Subcutaneous adipose tissue (tissue), 4 donors: ENCODE data around the gene C6orf15. TPM values are rescaled to one million over a fixed set of nuclear protein-coding genes. Genes with fewer than 3 reads are reported as not detected.

Experiments used
- total RNA-seq, 4 donors: library from RNA; depleted of rRNA; stranded (reverse); fragments of >200 nt; gene quantifications; one replicate each; pipeline ENCODE4 v1.1.0, GENCODE V29; 2016
- TF ChIP-seq, protein P1 (sequence below): fragments of 450-650 bp; IDR thresholded peaks from one replicate; pipeline ENCODE4 v1.5.1; 2016; ENCODE audit warnings: low read depth, mild to moderate bottlenecking, control low read depth, antibody characterized with exemption, moderate library complexity

The C6orf15 gene
- total RNA-seq, 4 donors from 2014 or later = not detected

DNA sequence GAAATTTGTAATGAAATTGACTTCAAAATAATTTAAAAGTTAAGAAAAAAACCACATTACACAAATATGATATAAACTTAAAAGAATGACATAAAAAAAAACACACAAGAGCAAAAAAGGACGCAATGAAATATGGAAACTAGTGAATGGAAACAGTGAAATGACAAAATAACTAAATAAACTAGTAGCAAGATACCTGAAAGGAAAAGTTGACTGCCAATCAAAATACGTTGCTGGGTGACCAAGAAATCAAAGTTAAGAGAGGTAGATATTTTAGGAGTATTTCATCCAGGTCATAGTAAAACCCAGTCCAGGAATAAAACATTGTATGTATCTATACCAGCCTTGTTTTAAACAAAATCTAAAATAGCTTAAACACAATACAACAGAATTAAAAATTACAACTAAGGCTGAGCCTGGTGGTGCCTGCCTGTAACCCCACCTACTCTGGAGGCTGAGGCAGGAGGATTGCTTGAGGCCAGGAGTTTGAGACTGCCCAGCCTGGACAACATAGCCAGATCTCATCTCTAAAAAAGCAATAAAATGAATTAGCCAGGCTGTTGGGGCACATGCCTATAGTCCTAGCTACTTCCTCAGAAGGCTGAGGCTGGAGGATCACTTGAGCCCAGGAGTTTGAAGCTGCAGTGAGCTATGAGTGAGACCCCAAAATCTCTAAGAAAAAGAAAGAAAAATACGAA lies 22.0 kb downstream of the C6orf15 start:
- TF ChIP-seq, protein P1, sequence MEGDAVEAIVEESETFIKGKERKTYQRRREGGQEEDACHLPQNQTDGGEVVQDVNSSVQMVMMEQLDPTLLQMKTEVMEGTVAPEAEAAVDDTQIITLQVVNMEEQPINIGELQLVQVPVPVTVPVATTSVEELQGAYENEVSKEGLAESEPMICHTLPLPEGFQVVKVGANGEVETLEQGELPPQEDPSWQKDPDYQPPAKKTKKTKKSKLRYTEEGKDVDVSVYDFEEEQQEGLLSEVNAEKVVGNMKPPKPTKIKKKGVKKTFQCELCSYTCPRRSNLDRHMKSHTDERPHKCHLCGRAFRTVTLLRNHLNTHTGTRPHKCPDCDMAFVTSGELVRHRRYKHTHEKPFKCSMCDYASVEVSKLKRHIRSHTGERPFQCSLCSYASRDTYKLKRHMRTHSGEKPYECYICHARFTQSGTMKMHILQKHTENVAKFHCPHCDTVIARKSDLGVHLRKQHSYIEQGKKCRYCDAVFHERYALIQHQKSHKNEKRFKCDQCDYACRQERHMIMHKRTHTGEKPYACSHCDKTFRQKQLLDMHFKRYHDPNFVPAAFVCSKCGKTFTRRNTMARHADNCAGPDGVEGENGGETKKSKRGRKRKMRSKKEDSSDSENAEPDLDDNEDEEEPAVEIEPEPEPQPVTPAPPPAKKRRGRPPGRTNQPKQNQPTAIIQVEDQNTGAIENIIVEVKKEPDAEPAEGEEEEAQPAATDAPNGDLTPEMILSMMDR = no peak

DNA sequence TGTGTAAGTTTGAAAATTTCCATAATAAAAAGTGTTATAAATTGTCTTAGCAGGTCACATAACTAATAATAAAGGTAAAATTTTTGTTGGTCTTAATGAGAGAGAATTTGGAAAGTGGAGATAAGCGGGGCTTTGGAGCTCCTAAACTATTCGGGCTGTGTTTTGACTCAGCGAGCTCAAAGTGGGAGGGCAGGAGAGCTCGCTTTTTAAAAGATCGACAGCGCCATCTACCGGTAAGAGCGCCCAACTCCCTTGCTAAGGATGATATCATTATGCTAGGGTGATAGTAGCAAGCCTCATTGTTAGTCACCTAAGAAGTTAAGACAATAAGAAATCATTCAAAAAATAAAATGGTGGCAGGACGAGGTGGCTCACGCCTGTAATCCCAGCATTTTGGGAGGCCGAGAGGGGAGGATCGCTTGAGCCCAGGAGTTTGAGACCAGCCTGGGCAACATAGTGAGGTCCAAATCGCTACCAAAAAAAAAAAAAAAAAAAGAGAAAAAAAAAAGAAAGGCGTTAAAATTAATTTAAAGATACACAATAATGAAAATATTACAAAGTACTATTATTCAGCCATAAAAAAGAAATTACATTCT lies 24.8 kb downstream of the C6orf15 start:
- TF ChIP-seq, protein P1 = no peak

DNA sequence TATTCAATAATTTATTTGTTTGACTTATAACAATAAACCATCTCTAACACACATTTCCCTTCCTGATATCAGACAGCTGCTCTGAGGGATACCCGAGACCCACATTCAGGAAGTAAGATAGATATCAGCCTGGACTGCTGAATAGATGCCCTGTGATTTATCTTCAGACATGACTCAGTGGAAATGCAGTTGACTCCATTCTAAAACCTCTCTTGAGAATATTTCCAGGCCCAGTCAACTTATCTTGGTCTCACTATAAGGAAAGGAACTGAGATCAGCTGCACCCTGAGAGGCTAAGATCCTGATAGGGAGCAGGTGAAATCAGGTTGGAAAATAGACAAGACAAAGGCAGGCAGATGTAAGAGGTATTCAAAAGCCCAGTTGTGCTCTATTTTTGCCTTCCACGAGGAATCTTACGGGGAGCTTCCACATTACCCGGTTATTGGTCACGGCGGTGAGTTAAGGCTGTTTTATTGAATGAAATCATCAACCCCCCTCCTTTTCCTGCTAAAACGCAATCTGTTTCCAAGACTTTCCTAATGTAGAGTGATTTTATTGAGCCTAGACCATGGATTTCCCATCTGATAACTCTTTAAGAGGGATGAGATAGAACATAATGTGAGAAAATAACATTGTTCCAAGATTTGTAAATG lies 25.5 kb downstream of the C6orf15 start:
- TF ChIP-seq, protein P1 = no peak

DNA sequence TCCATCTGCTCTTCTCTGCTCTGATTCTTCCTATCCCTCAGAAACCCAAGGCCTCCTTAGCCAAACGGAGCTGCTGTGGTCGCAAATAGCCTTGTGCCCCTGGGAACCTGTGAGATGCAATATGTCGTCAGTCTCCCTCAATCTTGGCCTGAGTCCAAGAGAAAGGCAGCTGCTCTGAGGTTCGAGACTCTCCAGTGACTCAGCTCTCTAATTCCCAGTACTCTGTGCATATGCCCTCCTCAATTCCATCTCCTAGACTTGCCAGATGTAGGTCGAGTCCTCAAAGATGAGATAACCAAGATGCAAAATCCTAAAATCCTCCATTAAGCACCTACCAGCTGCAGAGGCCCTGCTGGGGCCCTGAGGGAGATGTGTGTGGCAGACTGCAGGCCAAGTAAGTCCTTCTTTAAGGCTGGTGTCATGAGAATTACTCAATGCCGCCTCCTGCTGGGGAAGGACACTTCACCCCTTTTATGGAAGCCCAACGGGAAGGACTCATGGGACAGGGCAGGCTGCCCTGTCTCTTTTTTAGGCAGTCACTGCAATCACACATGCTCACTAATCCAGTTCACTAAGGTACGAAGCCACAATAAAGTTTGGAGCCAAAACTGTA lies 28.5 kb downstream of the C6orf15 start:
- TF ChIP-seq, protein P1 = no peak

DNA sequence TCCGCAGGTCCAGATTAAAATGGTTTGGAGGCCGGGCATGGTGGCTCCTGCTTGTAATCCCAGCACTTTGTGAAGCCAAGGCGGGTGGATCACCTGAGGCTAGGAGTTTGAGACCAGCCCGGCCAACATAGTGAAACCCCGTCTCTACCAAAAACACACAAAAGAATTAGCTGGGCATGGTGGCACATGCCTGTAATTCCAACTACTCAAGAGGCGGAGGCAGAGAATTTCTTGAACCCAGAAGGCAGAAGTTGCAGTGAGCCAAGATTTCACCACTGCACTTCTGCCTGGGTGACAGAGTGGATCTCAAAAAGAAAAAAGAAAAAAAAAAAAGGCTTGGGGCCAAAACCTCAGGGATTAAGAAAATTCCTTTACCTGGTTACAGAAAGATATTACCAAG lies 30.5 kb downstream of the C6orf15 start:
- TF ChIP-seq, protein P1 = no peak

DNA sequence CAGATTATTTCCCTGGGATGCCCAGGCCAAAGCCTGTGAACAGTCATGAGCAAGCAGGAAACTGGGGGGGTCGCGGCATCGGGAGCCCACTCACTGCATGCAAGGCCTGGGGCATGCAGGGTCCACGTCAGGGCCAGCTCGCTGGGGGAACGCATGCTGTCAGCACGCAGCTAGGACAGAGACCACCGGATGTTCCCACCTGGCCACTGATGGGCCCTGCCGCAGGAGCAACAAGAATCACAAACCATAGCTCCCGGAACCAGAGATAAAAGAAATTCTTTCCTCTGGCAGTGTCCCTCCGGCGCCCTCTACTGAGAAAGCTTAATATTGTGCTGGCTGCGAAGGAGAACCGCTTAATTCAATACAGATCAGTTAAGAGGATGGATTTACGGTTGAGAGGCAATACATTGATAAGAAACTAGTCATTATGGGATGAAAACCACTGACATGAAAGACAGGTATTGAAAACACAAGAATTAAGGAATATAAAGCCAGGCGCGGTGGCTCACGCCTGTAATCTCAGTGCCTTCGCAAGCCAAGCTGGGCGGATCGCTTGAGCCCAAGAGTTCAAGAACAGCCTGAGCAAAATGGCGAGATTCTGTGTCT lies 32.6 kb downstream of the C6orf15 start:
- TF ChIP-seq, protein P1 = no peak

DNA sequence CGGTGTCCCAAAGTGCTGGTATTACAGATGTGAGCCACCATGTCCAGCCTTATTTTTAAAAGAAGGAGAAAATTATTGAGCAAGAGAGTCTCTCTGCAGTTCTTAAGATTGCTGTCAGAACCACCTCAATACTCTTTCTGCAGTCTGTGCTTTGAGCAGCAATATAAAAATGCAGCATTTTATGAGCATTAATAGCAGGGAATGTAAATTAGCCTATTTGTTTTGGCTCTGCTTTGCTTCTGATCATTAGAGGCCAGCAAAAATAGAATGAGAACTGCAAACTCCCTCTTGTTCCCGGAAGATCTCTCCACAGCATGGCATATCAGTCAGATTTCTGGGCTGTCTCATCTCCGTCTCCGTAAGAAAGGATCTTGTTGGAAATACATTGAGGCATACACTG lies 35.8 kb downstream of the C6orf15 start:
- TF ChIP-seq, protein P1 = no peak
